Measurements from ENCODE around the gene FUT6.

FUT6 gene

DNA sequence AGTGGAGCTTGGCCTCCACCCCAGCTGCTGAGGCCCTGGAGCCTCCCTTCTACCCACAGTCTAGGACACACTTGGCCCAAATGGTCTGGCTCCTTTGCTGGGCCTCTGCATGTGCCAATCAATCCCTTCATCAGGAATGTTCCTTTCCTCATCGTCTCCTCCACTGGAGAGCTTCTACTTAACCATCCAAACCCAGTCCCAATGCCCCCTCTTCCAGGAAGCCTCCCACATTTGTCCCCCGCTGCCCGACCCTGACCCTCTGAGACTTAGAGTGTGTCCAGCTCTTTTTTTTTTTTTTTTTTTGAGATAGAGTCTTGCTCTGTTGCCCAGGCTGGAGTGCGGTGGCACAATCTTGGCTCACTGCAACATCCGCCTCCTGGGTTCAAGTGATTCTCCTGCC, 51.1 kb downstream of the FUT6 start:
- H3K36me3 ChIP-seq (ENCODE audit: insufficient read depth, low read length) = peaks cover 64% of the 10 kb centered on the region

GRCh38 chr19:5787409-5788182, 51.9 kb downstream of the FUT6 start:
- H3K4me1 ChIP-seq (ENCODE audit: insufficient read depth, low read length, severe bottlenecking) = peaks cover 8% of the 10 kb centered on the region
- H4K20me1 ChIP-seq (ENCODE audit: insufficient read depth, low read length) = no peaks in the 10 kb centered on the region
- H3K27ac ChIP-seq (ENCODE audit: low read depth, low read length, poor library complexity, severe bottlenecking) = no peak overlapping the region
- H3K79me2 ChIP-seq (ENCODE audit: insufficient read depth, low read length) = no peaks in the 10 kb centered on the region
- no peak overlapping the region for H3K9ac ChIP-seq (ENCODE audit: low read length)
- H3K9me3 ChIP-seq (ENCODE audit: low read length) = no peaks in the 10 kb centered on the region
- H3K4me3 ChIP-seq (ENCODE audit: low read depth, low read length, poor library complexity, severe bottlenecking) = no peak overlapping the region
- H3K9me2 ChIP-seq (ENCODE audit: low read depth, low read length) = no peaks in the 10 kb centered on the region
- TF ChIP-seq, protein P1, sequence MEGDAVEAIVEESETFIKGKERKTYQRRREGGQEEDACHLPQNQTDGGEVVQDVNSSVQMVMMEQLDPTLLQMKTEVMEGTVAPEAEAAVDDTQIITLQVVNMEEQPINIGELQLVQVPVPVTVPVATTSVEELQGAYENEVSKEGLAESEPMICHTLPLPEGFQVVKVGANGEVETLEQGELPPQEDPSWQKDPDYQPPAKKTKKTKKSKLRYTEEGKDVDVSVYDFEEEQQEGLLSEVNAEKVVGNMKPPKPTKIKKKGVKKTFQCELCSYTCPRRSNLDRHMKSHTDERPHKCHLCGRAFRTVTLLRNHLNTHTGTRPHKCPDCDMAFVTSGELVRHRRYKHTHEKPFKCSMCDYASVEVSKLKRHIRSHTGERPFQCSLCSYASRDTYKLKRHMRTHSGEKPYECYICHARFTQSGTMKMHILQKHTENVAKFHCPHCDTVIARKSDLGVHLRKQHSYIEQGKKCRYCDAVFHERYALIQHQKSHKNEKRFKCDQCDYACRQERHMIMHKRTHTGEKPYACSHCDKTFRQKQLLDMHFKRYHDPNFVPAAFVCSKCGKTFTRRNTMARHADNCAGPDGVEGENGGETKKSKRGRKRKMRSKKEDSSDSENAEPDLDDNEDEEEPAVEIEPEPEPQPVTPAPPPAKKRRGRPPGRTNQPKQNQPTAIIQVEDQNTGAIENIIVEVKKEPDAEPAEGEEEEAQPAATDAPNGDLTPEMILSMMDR (IDR thresholded peaks at IDR 0.05; ENCODE audit: low read length) = no peak
- TF ChIP-seq EZH2 (IDR thresholded peaks at IDR 0.05; ENCODE audit: borderline replicate concordance, low read length) = no peak
- no peaks in the 10 kb centered on the region for H3F3A ChIP-seq (ENCODE audit: insufficient read depth, low read length)
- no peaks in the 10 kb centered on the region for H3K27me3 ChIP-seq (ENCODE audit: insufficient read depth, low read length)
- peaks cover 72% of the 10 kb centered on the region for H3K36me3 ChIP-seq (ENCODE audit: insufficient read depth, low read length)
- H3K4me2 ChIP-seq (ENCODE audit: low read length) = no peak overlapping the region
- H2AFZ ChIP-seq (ENCODE audit: low read length) = no peak overlapping the region

More for the DNA sequence above, 51.1 kb downstream of the FUT6 start:
- Histone ChIP-seq H3K9me2 (ENCODE audit: low read depth, low read length) (no peaks in the 10 kb centered on the region), H3K4me2 (ENCODE audit: low read length) (no peak overlapping the region), H3K9me3 (ENCODE audit: low read length) (no peaks in the 10 kb centered on the region), H2AFZ (ENCODE audit: low read length) (no peak overlapping the region), H3K4me1 (ENCODE audit: insufficient read depth, low read length, severe bottlenecking) (peaks cover 8% of the 10 kb centered on the region), H3K79me2 (ENCODE audit: insufficient read depth, low read length) (no peaks in the 10 kb centered on the region), H3K27ac (ENCODE audit: low read depth, low read length, poor library complexity, severe bottlenecking) (no peak overlapping the region), H4K20me1 (ENCODE audit: insufficient read depth, low read length) (no peaks in the 10 kb centered on the region), H3K9ac (ENCODE audit: low read length) (no peak overlapping the region), H3K4me3 (ENCODE audit: low read depth, low read length, poor library complexity, severe bottlenecking) (no peak overlapping the region), H3K27me3 (ENCODE audit: insufficient read depth, low read length) (no peaks in the 10 kb centered on the region), H3F3A (ENCODE audit: insufficient read depth, low read length) (no peaks in the 10 kb centered on the region)
- TF ChIP-seq, protein P1 (IDR thresholded peaks at IDR 0.05; ENCODE audit: low read length) = no peak
- no peak for TF ChIP-seq EZH2 (IDR thresholded peaks at IDR 0.05; ENCODE audit: borderline replicate concordance, low read length)

DNA sequence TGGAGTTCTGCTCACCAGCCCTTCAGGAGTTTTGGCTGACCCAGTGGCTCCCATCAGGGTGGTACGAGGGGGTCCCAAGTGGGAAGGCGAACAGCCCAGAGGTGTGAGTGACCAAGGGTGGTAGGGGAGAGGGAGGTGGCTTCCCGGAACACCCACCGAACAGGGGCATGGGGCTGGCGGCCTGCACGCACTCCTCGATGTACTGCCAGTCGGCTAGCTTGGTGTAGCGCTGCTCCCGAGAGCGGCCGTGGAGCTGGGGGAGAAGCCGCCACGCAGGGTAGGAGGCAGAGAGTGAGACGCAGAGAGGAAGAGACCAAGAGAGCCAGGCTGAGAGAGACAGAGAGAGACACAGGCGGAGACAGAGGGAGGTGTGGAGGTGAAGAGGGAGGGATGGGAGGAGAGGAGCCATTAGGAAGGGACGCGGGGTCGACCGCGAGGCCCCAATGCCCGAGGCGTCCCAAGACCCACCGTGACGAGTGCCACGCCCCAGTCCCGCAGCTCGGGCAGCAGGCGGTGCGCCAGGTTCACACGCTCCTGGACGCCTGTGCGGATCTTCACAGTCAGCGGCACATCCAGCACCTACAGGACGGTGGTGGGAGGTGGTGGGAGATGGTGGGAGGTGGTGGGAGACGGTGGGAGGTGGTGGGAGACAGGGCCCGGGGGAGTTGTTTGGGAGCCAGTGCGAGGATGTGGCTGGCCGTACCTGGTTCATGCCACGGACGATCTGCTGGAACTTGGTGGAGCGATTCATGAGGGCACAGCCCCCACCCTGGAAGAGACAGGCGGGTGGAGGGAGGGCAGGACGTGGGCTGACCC, 52.7 kb downstream of the FUT6 start:
- Histone ChIP-seq H3K36me3 (ENCODE audit: insufficient read depth, low read length) (peaks cover 72% of the 10 kb centered on the region), H3K4me3 (ENCODE audit: low read depth, low read length, poor library complexity, severe bottlenecking) (no peak overlapping the region), H3K9me2 (ENCODE audit: low read depth, low read length) (no peaks in the 10 kb centered on the region), H2AFZ (ENCODE audit: low read length) (no peak overlapping the region), H3K27ac (ENCODE audit: low read depth, low read length, poor library complexity, severe bottlenecking) (no peak overlapping the region), H3K4me2 (ENCODE audit: low read length) (no peak overlapping the region), H3K9me3 (ENCODE audit: low read length) (no peaks in the 10 kb centered on the region), H3K27me3 (ENCODE audit: insufficient read depth, low read length) (no peaks in the 10 kb centered on the region), H4K20me1 (ENCODE audit: insufficient read depth, low read length) (no peaks in the 10 kb centered on the region), H3K4me1 (ENCODE audit: insufficient read depth, low read length, severe bottlenecking) (peaks cover 8% of the 10 kb centered on the region), H3K9ac (ENCODE audit: low read length) (no peak overlapping the region), H3F3A (ENCODE audit: insufficient read depth, low read length) (no peaks in the 10 kb centered on the region), H3K79me2 (ENCODE audit: insufficient read depth, low read length) (no peaks in the 10 kb centered on the region)
- TF ChIP-seq, protein P1 (IDR thresholded peaks at IDR 0.05; ENCODE audit: low read length) = no peak
- no peak for TF ChIP-seq EZH2 (IDR thresholded peaks at IDR 0.05; ENCODE audit: borderline replicate concordance, low read length)
